C4-2B (cell line): ENCODE data around the gene SLC29A1.

Source experiments
- H3K27ac ChIP-seq: fragments of 450-650 bp; 2 replicates; pipeline ENCODE4 v1.5.1; 2017
- CTCF ChIP-seq: fragments of 450-650 bp; conservative IDR thresholded peaks from 2 replicates; pipeline ENCODE4 v1.5.1; 2017; ENCODE audit warnings: mild to moderate bottlenecking
- ZFX ChIP-seq: fragments of 450-650 bp; IDR thresholded peaks from 2 replicates; pipeline ENCODE4 v1.6.1; 2017

SLC29A1 gene

GRCh38 chr6:44245912-44246662 is 22.7 kb downstream of the SLC29A1 start:
- TF ChIP-seq CTCF (peak; percentile 58), ZFX (0 out of 2 replicates have a peak, but pooled peaks have one; percentile 39)
- H3K27ac ChIP-seq = peak overlapping the region; percentile 95

- H3K27ac ChIP-seq = peak within 1 kb of the TSS; percentile 95
- TF ChIP-seq ZFX (no peak), CTCF (no peak)
Measured at GRCh38 chr6:44246663-44247337, 23.4 kb downstream of the SLC29A1 start, which contains the start of gene HSP90AB1. HSP90AB1 (plus strand) TSS chr6:44247101; CDS start chr6:44248630, 1,529 bp downstream.

GRCh38 chr6:44247338-44248302 is 24.2 kb downstream of the SLC29A1 start:
- TF ChIP-seq CTCF (no peak), ZFX (peak; percentile 27; the same call in 1 of the 2 replicates)
- peak overlapping the region; percentile 95 for H3K27ac ChIP-seq

- peak overlapping the region; percentile 31; the same call in 1 of the 2 replicates for H3K27ac ChIP-seq
- no peak for TF ChIP-seq ZFX
- no peak for TF ChIP-seq CTCF
Measured at GRCh38 chr6:44248579-44248978, 25.2 kb downstream of the SLC29A1 start.

- no peak for TF ChIP-seq ZFX
- no peak for TF ChIP-seq CTCF
- H3K27ac ChIP-seq = peak overlapping the region; percentile 31
Measured at GRCh38 chr6:44249082-44249748, 25.8 kb downstream of the SLC29A1 start.

- no peak for TF ChIP-seq CTCF
- no peak for TF ChIP-seq ZFX
- H3K27ac ChIP-seq = no peak overlapping the region
Measured at GRCh38 chr6:44250067-44250717, 26.8 kb downstream of the SLC29A1 start.
